ENCODE results near the gene FBXO4.

Gene FBXO4

GRCh38 chr5:41951224-41951623 is 26.1 kb downstream of the FBXO4 start:
- Mint-ChIP-seq H3K27ac (no peak overlapping the region), H3K36me3 (ENCODE audit: low read depth) (no peaks in the 10 kb centered on the region), H3K4me3 (no peak overlapping the region), H3K4me1 (ENCODE audit: low read depth) (no peaks in the 10 kb centered on the region), H3K27me3 (peaks cover 8% of the 10 kb centered on the region), H3K9me3 (peaks cover 7% of the 10 kb centered on the region)
- DNase-seq = no peak

- Mint-ChIP-seq H3K4me1 (ENCODE audit: low read depth) (no peaks in the 10 kb centered on the region), H3K9me3 (peaks cover 9% of the 10 kb centered on the region), H3K27me3 (peaks cover 8% of the 10 kb centered on the region), H3K27ac (no peak overlapping the region), H3K4me3 (no peak overlapping the region), H3K36me3 (ENCODE audit: low read depth) (no peaks in the 10 kb centered on the region)
- DNase-seq = no peak
These were observed 29.2 kb downstream of the FBXO4 start for GRCh38 chr5:41954286-41954685.

- Mint-ChIP-seq H3K27me3 (peaks cover 3% of the 10 kb centered on the region), H3K27ac (no peak overlapping the region), H3K9me3 (peaks cover 16% of the 10 kb centered on the region), H3K4me3 (no peak overlapping the region), H3K4me1 (ENCODE audit: low read depth) (no peaks in the 10 kb centered on the region), H3K36me3 (ENCODE audit: low read depth) (no peaks in the 10 kb centered on the region)
- DNase-seq = no peak
These were observed 30.4 kb downstream of the FBXO4 start for GRCh38 chr5:41955432-41956024.

GRCh38 chr5:41956943-41957342 is 31.9 kb downstream of the FBXO4 start:
- Mint-ChIP-seq H3K4me3 (no peak overlapping the region), H3K4me1 (ENCODE audit: low read depth) (no peaks in the 10 kb centered on the region), H3K27me3 (no peaks in the 10 kb centered on the region), H3K27ac (no peak overlapping the region), H3K9me3 (peaks cover 25% of the 10 kb centered on the region), H3K36me3 (ENCODE audit: low read depth) (no peaks in the 10 kb centered on the region)
- DNase-seq = no peak

- Mint-ChIP-seq H3K4me1 (ENCODE audit: low read depth) (no peaks in the 10 kb centered on the region), H3K27ac (no peak overlapping the region), H3K36me3 (ENCODE audit: low read depth) (no peaks in the 10 kb centered on the region), H3K27me3 (peaks cover 5% of the 10 kb centered on the region), H3K9me3 (peaks cover 25% of the 10 kb centered on the region), H3K4me3 (no peak overlapping the region)
- DNase-seq = no peak
These were observed 35.4 kb downstream of the FBXO4 start for GRCh38 chr5:41960481-41960880.

GRCh38 chr5:41961736-41962135 is 36.7 kb downstream of the FBXO4 start:
- Mint-ChIP-seq H3K4me3 (no peak overlapping the region), H3K36me3 (ENCODE audit: low read depth) (no peaks in the 10 kb centered on the region), H3K4me1 (ENCODE audit: low read depth) (no peaks in the 10 kb centered on the region), H3K27ac (no peak overlapping the region), H3K9me3 (peaks cover 25% of the 10 kb centered on the region), H3K27me3 (peaks cover 10% of the 10 kb centered on the region)
- no peak for DNase-seq

GRCh38 chr5:41962491-41962890 is 37.4 kb downstream of the FBXO4 start:
- H3K9me3 Mint-ChIP-seq = peaks cover 25% of the 10 kb centered on the region
- H3K4me3 Mint-ChIP-seq = no peak overlapping the region
- H3K4me1 Mint-ChIP-seq (ENCODE audit: low read depth) = no peaks in the 10 kb centered on the region

GRCh38 chr5:41966401-41967105 is 41.5 kb downstream of the FBXO4 start:
- no peak for DNase-seq
- Mint-ChIP-seq H3K9me3 (peaks cover 9% of the 10 kb centered on the region), H3K27ac (no peak overlapping the region), H3K36me3 (ENCODE audit: low read depth) (no peaks in the 10 kb centered on the region), H3K4me3 (no peak overlapping the region), H3K27me3 (peaks cover 10% of the 10 kb centered on the region), H3K4me1 (ENCODE audit: low read depth) (no peaks in the 10 kb centered on the region)

More at GRCh38 chr5:41962491-41962890, 37.4 kb downstream of the FBXO4 start:
- H3K27ac Mint-ChIP-seq = no peak overlapping the region
- H3K27me3 Mint-ChIP-seq = peaks cover 10% of the 10 kb centered on the region
- DNase-seq = no peak
- H3K36me3 Mint-ChIP-seq (ENCODE audit: low read depth) = no peaks in the 10 kb centered on the region

- Mint-ChIP-seq H3K27ac (no peak overlapping the region), H3K9me3 (peaks cover 9% of the 10 kb centered on the region), H3K27me3 (peaks cover 10% of the 10 kb centered on the region), H3K4me1 (ENCODE audit: low read depth) (no peaks in the 10 kb centered on the region), H3K36me3 (ENCODE audit: low read depth) (no peaks in the 10 kb centered on the region), H3K4me3 (no peak overlapping the region)
- DNase-seq = no peak
These were observed 42.3 kb downstream of the FBXO4 start for GRCh38 chr5:41967401-41967800.

GRCh38 chr5:41968153-41968723 is 43.2 kb downstream of the FBXO4 start:
- DNase-seq = no peak
- H3K4me3 Mint-ChIP-seq = no peak overlapping the region

GRCh38 chr5:41973087-41973486 is 48.0 kb downstream of the FBXO4 start:
- Mint-ChIP-seq H3K4me1 (ENCODE audit: low read depth) (no peaks in the 10 kb centered on the region), H3K27me3 (no peaks in the 10 kb centered on the region), H3K9me3 (peaks cover 9% of the 10 kb centered on the region), H3K27ac (no peak overlapping the region), H3K36me3 (ENCODE audit: low read depth) (no peaks in the 10 kb centered on the region), H3K4me3 (no peak overlapping the region)
- no peak for DNase-seq

More at GRCh38 chr5:41968153-41968723, 43.2 kb downstream of the FBXO4 start:
- Mint-ChIP-seq H3K27ac (no peak overlapping the region), H3K4me1 (ENCODE audit: low read depth) (no peaks in the 10 kb centered on the region), H3K9me3 (peaks cover 9% of the 10 kb centered on the region), H3K27me3 (peaks cover 10% of the 10 kb centered on the region), H3K36me3 (ENCODE audit: low read depth) (no peaks in the 10 kb centered on the region)

GRCh38 chr5:41973887-41974286 is 48.8 kb downstream of the FBXO4 start:
- Mint-ChIP-seq H3K27ac (no peak overlapping the region), H3K36me3 (ENCODE audit: low read depth) (no peaks in the 10 kb centered on the region), H3K4me3 (no peak overlapping the region), H3K4me1 (ENCODE audit: low read depth) (no peaks in the 10 kb centered on the region), H3K27me3 (no peaks in the 10 kb centered on the region), H3K9me3 (peaks cover 8% of the 10 kb centered on the region)
- no peak for DNase-seq

- no peak overlapping the region for H3K27ac Mint-ChIP-seq
- no peaks in the 10 kb centered on the region for H3K36me3 Mint-ChIP-seq (ENCODE audit: low read depth)
- no peak for DNase-seq
- no peak overlapping the region for H3K4me3 Mint-ChIP-seq
- H3K4me1 Mint-ChIP-seq (ENCODE audit: low read depth) = no peaks in the 10 kb centered on the region
- no peaks in the 10 kb centered on the region for H3K9me3 Mint-ChIP-seq
- peaks cover 4% of the 10 kb centered on the region for H3K27me3 Mint-ChIP-seq
These were observed 53.6 kb downstream of the FBXO4 start for GRCh38 chr5:41978676-41979075.

- no peaks in the 10 kb centered on the region for H3K9me3 Mint-ChIP-seq
- no peak overlapping the region for H3K4me3 Mint-ChIP-seq
- H3K27ac Mint-ChIP-seq = no peak overlapping the region
These were observed 55.3 kb downstream of the FBXO4 start for GRCh38 chr5:41980396-41980795.

GRCh38 chr5:41980870-41981269 is 55.8 kb downstream of the FBXO4 start:
- peaks cover 13% of the 10 kb centered on the region for H3K27me3 Mint-ChIP-seq
- no peak for DNase-seq
- no peaks in the 10 kb centered on the region for H3K4me1 Mint-ChIP-seq (ENCODE audit: low read depth)
- H3K27ac Mint-ChIP-seq = no peak overlapping the region
- H3K9me3 Mint-ChIP-seq = no peaks in the 10 kb centered on the region
- H3K4me3 Mint-ChIP-seq = no peak overlapping the region
- H3K36me3 Mint-ChIP-seq (ENCODE audit: low read depth) = no peaks in the 10 kb centered on the region

More at GRCh38 chr5:41980396-41980795, 55.3 kb downstream of the FBXO4 start:
- H3K4me1 Mint-ChIP-seq (ENCODE audit: low read depth) = no peaks in the 10 kb centered on the region
- no peaks in the 10 kb centered on the region for H3K36me3 Mint-ChIP-seq (ENCODE audit: low read depth)
- peaks cover 12% of the 10 kb centered on the region for H3K27me3 Mint-ChIP-seq
- no peak for DNase-seq
